GM15510 (cell line): ENCODE data around the gene BRF1.

ENCODE experiments used
- POLR2A ChIP-seq: IDR thresholded peaks from 3 replicates; pipeline ENCODE4 v1.6.1; 2011; ENCODE audit warnings: borderline replicate concordance; ENCODE audit not compliant: insufficient read length; ENCODE audit errors: extremely low read depth

The BRF1 gene

DNA sequence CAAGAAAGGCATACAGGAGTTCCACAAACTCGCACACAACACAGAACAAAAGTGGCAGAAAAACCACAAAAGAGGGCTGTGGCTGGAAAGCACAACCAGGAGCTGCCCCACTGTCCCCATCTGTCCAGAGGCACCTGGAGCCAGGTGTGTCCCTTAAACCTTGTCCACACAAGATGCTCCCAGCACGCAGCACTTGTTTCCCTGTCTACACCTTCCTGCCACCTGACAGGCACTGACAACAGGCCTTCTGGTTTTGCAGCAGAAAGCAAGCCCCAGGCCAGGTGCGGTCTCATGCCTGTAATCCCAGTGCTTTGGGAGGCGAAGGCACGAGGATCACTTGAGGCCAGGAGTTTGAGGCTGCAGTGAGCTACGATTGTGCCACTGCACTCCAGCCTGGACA lies 48.9 kb downstream of the BRF1 start:
- TF ChIP-seq POLR2A, result no peak

DNA sequence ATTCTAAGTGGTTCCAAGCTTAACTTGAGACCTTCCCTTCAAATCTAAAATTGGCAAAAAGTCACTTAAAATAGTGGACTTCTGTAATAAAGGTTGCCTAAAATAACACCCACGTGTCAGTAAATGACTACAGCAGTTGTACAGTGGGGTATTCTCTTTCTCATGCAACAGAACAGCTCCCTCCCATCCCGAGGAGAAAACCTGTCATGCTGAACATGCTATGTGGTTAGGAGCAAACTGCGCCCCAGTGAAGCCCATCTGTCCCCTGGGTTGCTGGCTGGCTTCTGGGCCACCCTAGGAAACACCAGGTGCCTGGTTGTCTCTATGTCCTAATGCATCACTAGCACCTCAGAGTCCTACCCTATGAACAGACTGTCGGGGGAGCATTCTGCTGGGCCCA lies 49.8 kb downstream of the BRF1 start:
- no peak for TF ChIP-seq POLR2A

DNA sequence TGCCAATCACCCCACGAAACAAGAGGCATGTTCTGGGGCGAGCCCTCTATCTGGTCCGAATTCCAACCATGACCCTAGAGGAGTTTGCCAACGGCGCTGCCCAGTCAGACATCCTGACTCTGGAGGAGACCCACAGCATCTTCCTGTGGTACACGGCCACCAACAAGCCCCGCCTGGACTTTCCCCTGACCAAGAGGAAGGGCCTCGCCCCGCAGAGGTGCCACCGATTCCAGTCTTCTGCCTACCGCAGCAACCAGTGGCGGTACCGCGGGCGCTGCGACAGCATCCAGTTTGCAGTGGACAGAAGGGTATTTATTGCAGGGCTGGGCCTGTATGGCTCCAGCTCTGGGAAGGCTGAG lies 50.8 kb downstream of the BRF1 start:
- TF ChIP-seq POLR2A, result no peak

DNA sequence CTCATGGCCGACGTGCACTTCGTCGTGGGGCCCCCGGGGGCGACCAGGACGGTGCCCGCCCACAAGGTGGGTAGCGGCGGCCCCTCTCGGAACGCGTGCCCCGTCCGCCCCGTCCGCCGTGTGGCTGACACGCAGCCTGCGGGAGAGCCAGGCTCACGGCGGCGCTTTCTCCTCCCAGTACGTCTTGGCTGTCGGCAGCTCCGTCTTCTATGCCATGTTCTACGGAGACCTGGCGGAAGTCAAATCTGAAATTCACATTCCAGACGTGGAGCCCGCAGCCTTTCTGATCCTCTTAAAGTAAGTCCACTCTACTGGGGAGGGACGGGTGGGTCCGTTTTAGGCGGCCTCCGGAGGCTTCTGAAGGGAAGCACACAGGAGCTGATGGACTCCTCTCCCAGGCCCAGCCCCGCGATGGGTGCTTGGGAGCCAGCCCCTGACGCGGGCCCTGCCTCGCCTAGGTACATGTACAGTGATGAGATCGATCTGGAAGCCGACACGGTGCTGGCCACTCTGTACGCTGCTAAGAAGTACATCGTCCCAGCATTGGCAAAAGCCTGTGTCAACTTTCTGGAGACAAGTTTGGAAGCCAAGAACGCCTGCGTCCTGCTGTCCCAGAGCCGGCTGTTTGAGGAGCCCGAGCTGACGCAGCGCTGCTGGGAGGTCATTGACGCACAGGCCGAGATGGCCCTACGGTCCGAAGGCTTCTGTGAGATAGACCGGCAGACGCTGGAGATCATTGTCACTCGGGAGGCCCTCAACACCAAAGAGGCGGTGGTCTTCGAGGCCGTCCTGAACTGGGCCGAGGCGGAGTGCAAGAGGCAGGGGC lies 51.4 kb downstream of the BRF1 start:
- TF ChIP-seq POLR2A, result no peak

DNA sequence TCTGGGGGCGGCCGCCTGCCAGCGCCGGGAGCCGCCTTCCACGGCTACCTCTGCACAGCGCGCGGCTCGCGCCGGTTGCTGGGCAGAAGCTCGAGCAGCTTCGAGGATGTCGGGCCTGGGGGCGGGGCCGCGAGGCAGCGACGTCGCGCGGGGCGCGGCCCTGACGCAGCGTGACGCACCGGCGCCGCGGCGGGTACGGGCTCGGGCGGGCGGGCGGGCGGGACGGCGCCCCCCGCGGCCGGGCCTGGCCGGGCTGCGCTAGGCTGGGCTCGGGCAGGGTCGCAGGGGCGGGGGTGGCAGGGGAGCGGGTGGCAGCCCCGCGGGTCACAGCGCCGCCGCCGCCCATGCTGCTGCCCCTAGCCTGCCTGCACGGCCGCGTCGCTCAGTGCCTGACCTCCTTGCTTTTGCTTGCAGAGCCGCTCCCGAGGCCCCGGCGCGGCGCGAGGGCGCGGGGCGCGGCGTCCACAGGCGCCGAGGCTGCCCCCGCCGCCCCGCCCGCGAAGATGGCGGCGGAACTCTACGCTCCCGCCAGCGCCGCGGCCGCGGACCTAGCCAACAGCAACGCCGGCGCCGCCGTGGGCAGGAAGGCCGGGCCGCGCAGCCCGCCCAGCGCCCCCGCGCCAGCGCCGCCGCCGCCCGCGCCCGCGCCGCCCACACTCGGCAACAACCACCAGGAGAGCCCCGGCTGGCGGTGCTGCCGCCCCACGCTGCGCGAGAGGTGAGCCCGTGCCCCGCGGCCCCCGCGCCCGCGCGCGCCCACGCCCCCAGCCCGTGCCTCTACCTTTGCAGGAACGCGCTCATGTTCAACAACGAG lies 52.2 kb downstream of the BRF1 start, which contains the start of gene BTBD6:
Gene BTBD6 (plus strand): TSS at position 166 of the 814 bp plus-strand sequence. CDS start 179 bp downstream, at position 345.
- peak; percentile 60 for TF ChIP-seq POLR2A

DNA sequence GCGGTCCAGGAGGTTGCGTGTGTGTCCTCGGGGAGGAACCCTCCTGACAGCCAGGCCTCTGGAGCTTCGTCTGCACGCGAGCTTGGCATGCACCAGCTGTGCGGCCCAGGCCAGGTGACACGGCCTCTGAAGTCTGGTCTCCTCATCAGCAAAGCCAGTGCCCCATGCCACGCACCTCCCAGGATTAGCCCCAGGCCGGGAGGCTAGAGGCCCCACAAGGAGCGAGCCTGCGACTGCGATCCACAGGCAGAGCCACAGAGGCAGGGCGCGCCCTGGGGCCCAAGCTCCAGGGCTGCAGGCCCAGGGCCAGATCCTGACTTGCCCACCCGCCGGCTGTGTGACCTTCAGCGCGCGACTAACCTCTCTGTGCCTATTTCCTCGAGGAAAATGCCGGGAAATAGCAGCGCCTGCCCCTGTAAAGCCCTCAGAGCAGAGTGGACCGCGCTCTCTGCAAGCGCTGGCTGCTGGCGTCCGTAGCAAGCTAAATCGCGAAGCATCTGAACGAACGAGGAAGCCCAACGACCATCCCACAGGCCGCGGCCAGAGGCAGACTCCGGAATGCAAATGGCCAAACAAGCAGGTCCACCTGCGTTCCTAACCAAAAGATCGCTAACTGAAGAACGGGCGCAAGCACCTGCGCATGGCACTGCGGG lies 53.0 kb downstream of the BRF1 start:
- TF ChIP-seq POLR2A, result no peak

DNA sequence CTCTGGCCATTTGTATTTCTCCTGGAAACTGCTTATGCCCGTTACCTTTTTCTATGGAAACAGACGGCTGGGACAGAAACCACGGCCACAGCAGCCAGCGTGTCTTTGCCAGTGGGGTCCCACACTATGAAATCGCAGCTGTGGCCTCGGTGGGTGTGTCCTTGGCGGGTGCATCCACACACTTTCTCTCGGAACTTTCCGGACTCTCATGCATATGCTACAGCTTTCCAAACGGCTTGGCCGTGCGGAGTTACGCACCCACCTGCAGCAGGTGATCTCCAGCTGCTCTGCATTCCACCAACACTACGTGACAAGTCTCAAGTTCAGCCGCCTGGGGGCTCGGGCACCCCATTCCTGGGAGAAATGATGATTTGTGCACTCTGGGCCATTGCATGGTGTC lies 53.8 kb downstream of the BRF1 start:
- TF ChIP-seq POLR2A, result no peak

DNA sequence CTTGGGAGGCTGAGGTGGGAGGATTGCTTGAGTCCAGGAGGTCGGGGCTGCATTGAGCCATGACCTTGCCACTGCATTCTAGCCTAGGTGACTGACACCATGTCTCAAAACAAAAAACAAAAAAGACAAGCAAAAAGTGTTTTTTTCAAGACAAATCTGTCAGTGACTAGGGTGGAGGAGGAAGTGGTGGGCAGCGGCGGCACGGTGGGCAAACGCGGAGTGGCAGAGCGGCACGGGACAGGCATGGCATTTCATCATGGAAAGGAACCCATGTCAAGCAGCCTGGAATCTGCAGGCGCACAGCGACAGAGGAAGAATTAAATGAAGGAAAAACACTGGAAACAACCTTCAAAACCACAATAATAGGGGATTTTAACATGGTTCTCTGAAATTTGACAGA lies 56.5 kb downstream of the BRF1 start:
- TF ChIP-seq POLR2A, result no peak

DNA sequence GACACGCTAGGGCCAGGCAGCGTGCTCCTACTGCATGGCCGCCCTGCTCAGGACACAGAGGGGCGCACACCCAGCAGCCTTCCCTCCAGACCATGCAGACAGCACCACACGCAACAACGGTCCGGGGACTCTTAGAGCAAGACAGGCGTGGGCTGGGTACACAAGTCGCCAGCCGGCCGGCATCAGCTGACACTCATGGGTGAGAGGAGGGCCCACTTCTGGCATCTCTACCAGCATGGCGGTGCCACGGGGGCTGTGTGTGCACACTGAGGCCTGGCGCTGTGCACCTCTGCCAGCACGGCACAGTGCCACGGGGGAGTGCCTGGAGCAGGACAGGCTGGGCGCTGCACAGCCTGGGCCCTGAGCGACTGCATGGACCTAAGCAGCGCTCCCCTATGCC lies 59.2 kb downstream of the BRF1 start:
- no peak for TF ChIP-seq POLR2A

DNA sequence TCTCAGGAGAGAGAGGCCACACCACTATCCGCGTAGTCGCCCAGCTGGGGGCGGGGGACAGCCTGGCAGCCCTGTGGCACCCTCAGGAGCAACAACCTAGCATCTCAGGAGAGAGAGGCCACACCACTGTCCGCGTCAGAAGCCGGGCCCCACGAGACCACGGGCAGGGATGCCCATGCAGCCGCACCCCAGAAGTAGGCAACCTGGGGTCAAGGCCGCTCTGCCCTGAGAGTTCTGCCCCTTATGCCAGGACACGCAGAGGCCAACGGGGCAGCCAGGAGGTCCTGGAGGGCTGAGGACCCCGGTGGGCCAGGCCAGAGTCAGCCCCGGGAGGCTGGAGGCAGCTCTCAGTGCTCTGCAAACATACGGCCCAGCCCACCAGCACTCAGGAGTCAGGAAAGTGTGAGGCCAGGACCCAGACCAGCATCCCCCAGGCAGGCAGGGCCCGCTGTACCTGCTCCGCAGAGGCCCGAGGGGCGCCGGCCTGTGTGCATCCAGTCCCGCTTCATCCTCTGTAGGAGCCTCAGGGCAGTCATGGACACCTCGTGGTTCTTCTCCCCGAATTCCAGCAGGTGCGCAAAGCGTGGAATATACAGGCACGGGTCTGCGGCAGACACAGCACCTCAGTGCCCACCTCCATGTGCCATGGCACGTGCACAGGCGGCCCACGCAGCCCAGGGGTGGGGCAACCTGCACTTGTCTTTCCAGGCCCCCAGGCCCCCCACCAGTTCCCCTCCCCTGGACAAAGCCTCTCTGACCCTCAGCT lies 59.8 kb downstream of the BRF1 start:
- no peak for TF ChIP-seq POLR2A

DNA sequence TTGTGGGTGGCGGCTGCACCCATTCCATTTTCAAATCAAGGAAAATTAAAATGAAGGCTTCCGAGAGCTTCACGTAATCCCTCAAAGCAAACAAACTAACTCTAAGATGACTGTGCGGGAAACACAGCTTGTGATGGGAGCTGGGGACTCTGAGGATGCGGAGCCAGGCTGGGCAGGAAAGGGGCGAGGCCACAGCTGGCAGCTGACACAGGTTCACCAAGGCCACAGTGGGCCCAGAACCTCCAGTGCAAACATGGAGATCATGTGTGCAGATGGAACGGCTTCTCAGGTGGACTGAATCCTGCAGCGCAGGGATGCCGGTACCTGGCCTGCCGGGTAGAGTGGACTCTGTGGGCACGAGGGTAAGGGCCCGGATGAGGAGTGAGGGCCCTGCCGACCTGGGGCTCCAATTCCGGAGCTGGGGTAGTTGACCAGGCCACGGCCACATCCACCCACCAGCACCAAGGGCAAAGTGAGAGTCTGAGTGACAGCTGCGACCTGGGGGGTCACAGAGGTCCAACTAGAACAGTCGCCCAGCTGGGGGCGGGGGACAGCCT lies 71.6 kb downstream of the BRF1 start:
- no peak for TF ChIP-seq POLR2A

DNA sequence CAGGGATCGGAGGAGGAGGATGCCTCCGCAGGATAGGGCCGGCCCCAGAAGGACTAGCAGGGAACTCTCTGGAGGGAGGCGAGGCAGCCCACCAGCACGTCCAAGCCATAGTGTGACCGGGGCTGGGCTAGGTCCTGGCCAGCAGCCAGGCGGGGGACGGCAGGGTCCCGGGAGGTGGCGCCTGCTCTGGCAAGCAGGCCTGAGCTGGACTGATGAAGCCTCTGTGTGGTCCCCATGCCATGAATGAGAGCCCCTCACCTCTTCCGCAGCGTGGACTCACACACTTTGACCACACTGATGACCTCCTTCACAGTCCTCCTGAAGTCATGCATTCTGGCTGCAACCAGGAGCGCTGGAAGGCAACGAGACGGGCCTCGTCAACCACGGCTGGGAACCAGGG lies 72.2 kb downstream of the BRF1 start:
- TF ChIP-seq POLR2A, result no peak

DNA sequence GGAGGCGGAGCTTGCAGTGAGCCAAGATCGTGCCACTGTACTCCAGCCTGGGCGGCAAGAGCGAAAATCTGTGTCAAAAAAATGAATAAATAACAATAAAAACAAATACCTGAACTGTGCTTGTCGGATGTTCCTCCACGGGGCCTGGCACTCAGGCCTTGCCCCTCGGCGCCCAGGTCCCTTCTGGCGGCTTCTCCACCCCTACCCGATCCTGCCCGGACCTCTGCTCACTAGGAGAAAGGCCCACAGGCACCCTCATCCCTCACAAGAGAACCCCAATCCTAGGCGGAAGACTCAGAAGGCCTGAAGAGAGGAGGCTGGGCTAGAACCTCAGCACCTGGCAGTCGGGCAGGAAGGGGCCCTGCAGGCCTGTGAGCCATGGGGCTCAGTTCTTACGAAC lies 73.5 kb downstream of the BRF1 start:
- no peak for TF ChIP-seq POLR2A

DNA sequence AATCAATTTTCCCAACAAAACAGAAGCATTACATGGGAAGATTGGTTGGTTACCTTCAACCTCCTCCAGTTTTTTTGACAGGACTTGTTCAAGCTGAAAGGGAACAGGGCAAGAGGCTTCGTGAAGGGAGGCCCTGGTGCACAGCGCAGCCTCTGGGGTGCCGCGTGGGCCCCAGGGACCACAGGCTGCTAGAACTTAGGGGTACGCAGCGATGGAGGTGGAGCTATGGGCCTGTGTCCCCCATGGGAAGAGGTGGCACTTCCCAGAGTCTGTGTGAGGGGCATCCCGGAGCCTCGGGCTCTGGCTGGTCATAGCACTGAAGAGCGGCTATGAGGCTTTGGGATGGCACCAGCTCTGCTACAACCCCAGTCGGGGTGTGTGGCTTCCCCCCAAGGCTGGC lies 74.6 kb downstream of the BRF1 start:
- TF ChIP-seq POLR2A, result no peak
